ENCODE results near the gene NEURL1.

DNA sequence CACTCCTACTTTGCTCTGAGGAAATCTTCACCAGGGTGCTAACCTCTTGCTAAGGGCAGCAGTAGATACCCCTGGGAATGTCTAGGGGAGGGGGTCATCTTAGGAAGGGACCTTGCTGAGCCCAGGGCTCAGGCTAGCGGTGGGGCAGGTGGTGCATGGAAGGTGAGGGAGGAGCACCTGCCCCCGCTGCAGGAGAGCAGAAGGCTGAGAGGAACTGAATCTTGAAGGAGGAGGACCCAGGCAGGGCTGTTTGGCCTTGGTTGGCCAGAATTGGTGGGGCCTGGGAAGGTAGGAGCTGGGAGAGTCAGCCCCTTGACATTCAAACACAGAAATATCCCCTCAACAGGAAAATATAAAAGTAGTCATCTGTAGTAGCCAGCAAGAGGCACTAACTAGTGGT is 21.5 kb upstream of the NEURL1 start:
- no peak for TF ChIP-seq EZH2phosphoT487 (IDR thresholded peaks at IDR 0.05; ENCODE audit: borderline replicate concordance)
- TF ChIP-seq, protein P1, sequence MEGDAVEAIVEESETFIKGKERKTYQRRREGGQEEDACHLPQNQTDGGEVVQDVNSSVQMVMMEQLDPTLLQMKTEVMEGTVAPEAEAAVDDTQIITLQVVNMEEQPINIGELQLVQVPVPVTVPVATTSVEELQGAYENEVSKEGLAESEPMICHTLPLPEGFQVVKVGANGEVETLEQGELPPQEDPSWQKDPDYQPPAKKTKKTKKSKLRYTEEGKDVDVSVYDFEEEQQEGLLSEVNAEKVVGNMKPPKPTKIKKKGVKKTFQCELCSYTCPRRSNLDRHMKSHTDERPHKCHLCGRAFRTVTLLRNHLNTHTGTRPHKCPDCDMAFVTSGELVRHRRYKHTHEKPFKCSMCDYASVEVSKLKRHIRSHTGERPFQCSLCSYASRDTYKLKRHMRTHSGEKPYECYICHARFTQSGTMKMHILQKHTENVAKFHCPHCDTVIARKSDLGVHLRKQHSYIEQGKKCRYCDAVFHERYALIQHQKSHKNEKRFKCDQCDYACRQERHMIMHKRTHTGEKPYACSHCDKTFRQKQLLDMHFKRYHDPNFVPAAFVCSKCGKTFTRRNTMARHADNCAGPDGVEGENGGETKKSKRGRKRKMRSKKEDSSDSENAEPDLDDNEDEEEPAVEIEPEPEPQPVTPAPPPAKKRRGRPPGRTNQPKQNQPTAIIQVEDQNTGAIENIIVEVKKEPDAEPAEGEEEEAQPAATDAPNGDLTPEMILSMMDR (conservative IDR thresholded peaks at IDR 0.05; ENCODE audit: low read length): no peak
